ENCODE data around the gene DOCK9. TPM values are rescaled to one million over a fixed set of nuclear protein-coding genes. Genes with fewer than 3 reads are reported as not detected.
A peak's percentile ranks its signal among the peaks of the same experiment; 100 is the strongest.

The DOCK9 gene
- total RNA-seq, 1 donor from 2014 or later, result 170 TPM

DNA sequence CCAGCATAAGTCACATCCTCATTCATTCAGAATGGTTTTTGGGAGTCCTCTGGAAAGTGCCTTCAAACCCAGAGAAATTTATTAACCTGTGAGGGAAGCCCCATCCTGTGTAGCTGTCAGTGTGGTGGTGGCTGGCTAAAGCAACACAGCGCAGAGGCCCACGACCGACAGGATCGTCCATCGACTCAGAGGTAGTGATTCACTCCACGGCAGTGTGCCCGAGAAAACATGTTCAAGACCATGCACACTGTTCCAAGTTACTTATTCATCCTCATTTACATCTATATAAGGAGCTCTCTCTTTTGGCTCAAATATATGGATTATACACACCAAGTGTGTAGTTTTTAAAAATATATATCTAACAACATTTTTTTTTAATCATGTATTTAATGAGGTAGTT, 129.1 kb downstream of the DOCK9 start:
- peaks cover 42% of the 10 kb centered on the region for H3K36me3 ChIP-seq
- H3K4me1 ChIP-seq, result no peaks in the 10 kb centered on the region
- no peaks in the 10 kb centered on the region for H3K27me3 ChIP-seq
- TF ChIP-seq, protein P1, sequence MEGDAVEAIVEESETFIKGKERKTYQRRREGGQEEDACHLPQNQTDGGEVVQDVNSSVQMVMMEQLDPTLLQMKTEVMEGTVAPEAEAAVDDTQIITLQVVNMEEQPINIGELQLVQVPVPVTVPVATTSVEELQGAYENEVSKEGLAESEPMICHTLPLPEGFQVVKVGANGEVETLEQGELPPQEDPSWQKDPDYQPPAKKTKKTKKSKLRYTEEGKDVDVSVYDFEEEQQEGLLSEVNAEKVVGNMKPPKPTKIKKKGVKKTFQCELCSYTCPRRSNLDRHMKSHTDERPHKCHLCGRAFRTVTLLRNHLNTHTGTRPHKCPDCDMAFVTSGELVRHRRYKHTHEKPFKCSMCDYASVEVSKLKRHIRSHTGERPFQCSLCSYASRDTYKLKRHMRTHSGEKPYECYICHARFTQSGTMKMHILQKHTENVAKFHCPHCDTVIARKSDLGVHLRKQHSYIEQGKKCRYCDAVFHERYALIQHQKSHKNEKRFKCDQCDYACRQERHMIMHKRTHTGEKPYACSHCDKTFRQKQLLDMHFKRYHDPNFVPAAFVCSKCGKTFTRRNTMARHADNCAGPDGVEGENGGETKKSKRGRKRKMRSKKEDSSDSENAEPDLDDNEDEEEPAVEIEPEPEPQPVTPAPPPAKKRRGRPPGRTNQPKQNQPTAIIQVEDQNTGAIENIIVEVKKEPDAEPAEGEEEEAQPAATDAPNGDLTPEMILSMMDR (IDR thresholded peaks at IDR 0.05), result no peak
- H3K27ac ChIP-seq, result no peak overlapping the region
- ATAC-seq (no peak), DNase-seq (no peak)
- no peaks in the 10 kb centered on the region for H3K9me3 ChIP-seq
- H3K4me3 ChIP-seq, result no peak overlapping the region
- intact Hi-C loops (cut with DNase I), result no loop called here

DNA sequence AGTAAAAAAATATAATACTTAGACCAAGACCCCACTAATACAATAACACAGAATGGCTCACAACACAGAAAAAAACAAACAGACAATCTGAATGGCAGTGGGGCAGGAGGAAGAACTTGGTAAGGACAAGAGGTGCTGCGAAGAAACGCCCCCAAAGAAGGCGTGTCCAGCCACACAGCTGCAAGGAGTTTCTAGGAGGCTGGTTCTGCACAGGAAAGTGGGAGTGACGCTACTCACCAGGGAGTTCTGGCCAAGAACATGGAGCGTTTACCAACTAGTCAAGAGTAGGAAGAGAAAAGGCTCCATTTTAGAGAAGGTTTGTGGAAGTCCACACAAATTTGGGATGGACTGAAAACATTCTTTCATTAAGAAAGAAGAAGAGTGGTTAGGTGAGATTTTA, 130.1 kb downstream of the DOCK9 start:
- no peak for DNase-seq

DNA sequence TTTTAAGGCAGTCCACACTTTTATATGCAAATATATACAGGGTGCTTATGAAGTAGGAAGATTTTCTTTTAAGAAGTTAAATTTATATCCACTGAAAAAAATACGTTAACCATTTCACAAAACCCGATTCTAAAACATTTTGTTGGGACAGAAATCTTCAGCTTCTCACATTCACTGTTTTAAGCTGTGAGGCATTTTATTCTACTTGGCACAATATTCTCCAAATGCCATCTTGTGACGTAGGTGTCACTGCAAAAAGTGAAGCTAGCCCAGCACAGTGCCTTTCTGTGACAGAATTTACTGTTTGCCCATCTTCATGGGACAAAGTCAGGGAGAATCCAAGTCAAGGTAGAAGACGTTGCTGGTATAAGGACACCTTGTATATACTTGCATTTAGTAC, 130.9 kb downstream of the DOCK9 start:
- ATAC-seq (no peak), DNase-seq (no peak)
- Histone ChIP-seq H3K9me3 (no peaks in the 10 kb centered on the region), H3K27ac (no peak overlapping the region), H3K4me3 (no peak overlapping the region), H3K27me3 (no peaks in the 10 kb centered on the region), H3K4me1 (no peaks in the 10 kb centered on the region), H3K36me3 (peaks cover 41% of the 10 kb centered on the region)
- intact Hi-C loops (cut with DNase I), result no loop called here
- TF ChIP-seq, protein P1 (IDR thresholded peaks at IDR 0.05), result no peak

More for the DNA sequence above, 130.1 kb downstream of the DOCK9 start:
- H3K36me3 ChIP-seq, result peaks cover 41% of the 10 kb centered on the region
- intact Hi-C loops (cut with DNase I), result no loop called here
- no peak overlapping the region for H3K27ac ChIP-seq
- no peak overlapping the region for H3K4me3 ChIP-seq
- no peaks in the 10 kb centered on the region for H3K4me1 ChIP-seq
- no peaks in the 10 kb centered on the region for H3K27me3 ChIP-seq
- TF ChIP-seq, protein P1 (IDR thresholded peaks at IDR 0.05), result no peak
- H3K9me3 ChIP-seq, result no peaks in the 10 kb centered on the region
- ATAC-seq, result peak; percentile 26

DNA sequence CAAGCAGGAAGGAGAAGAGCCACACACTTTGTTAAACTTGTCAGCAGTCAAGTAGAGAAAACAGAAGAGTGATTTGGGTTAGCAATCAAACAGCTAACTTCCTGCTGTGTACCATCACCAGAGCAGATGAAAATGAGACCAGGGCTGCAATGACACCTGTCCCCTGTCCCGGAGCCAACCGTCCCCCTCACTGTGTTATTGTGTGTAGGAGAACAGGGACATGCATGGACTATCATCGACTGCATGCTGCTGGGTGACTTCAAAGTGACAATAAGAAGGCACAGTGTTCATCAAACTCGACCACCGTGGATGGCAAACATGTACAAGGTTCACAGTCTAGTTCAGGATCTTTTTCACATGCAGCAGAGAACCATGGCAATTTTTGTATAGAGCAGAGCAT, 131.3 kb downstream of the DOCK9 start:
- TF ChIP-seq, protein P1 (IDR thresholded peaks at IDR 0.05), result no peak
- Histone ChIP-seq H3K9me3 (no peaks in the 10 kb centered on the region), H3K27me3 (no peaks in the 10 kb centered on the region), H3K4me3 (no peak overlapping the region), H3K4me1 (no peaks in the 10 kb centered on the region), H3K36me3 (peaks cover 41% of the 10 kb centered on the region), H3K27ac (no peak overlapping the region)
- intact Hi-C loops (cut with DNase I), result no loop called here
- DNase-seq (no peak), ATAC-seq (no peak)

DNA sequence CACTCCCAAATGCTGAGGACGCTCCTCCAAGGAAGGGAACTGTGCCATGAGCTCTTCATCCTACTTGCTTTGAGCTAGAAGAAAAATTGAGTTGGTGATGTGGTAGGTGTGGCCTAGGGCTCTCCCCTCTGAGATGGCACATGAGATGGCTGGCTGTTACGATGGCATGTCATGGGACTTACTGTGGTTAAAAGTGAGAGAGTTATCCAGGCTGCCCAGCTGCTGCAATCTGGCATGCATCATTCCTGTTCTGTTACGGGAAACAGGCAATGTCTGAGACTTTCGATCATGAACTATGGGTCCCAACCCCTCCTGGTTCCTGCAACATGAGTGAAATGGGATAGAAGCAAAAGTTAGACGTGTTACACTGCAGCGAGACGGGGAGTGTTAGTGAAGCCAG, 132.1 kb downstream of the DOCK9 start:
- no peaks in the 10 kb centered on the region for H3K27me3 ChIP-seq
- DNase-seq, result no peak
- intact Hi-C loops (cut with DNase I), result no loop called here
- no peaks in the 10 kb centered on the region for H3K9me3 ChIP-seq
- no peak overlapping the region for H3K27ac ChIP-seq
- no peak overlapping the region for H3K4me3 ChIP-seq
- no peaks in the 10 kb centered on the region for H3K4me1 ChIP-seq
- H3K36me3 ChIP-seq, result peaks cover 41% of the 10 kb centered on the region
- TF ChIP-seq, protein P1 (IDR thresholded peaks at IDR 0.05), result no peak
- no peak for ATAC-seq

DNA sequence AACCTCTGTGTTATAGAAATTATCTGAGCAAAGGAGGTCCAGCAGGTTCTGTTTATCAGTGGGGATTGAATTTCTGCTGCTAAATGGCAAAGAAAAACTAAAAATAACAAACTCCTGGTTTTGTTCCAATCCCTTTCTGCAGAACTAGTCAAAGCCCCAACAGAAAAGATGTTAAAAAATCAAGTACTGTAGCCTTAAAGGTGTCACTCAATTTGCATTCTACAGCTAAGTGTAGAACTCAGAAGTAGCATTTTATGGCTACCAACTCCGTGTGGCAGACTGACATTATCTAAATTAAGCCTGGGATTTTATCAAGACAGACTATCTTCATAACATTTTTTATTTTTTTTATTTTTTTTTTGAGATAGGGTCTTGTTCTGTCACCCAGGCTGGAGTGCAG, 133.8 kb downstream of the DOCK9 start:
- Histone ChIP-seq H3K4me1 (no peaks in the 10 kb centered on the region), H3K27ac (no peak overlapping the region), H3K9me3 (no peaks in the 10 kb centered on the region), H3K36me3 (peaks cover 49% of the 10 kb centered on the region), H3K4me3 (no peak overlapping the region), H3K27me3 (no peaks in the 10 kb centered on the region)
- intact Hi-C loops (cut with DNase I), result no loop called here
- DNase-seq, result no peak
- no peak for ATAC-seq
- TF ChIP-seq, protein P1 (IDR thresholded peaks at IDR 0.05), result no peak
